Vagina (tissue), 2 donors: ENCODE measurements around the gene MAGEB16.

Source experiments
- POLR2A ChIP-seq, 2 donors: fragments of 450-650 bp; IDR thresholded peaks; one replicate each; pipeline ENCODE4 v1.6.1; 2017; ENCODE audit warnings: antibody characterized with exemption in 2 of 2, mild to moderate bottlenecking in 2 of 2, moderate library complexity in 2 of 2
- POLR2AphosphoS5 ChIP-seq, 2 donors: sonication (generic); formaldehyde crosslinking; IDR thresholded peaks; one replicate each; pipeline ENCODE4 v1.9.0; 2017; ENCODE audit warnings: antibody characterized with exemption in 2 of 2, mild to moderate bottlenecking in 2 of 2, low read depth in 1 of 2; ENCODE audit not compliant: insufficient read depth in 1 of 2
- TF ChIP-seq, protein P1 (sequence below), 3 experiments: fragments of 450-650 bp in 2 of 3; fragments of 200-600 bp in 1 of 3; sonication (generic) in 1 of 3; IDR thresholded peaks; one replicate each; pipeline ENCODE4 v1.5.1; 2017 to 2019; ENCODE audit warnings: antibody characterized with exemption in 3 of 3, mild to moderate bottlenecking in 2 of 3, moderate library complexity in 2 of 3

DNA sequence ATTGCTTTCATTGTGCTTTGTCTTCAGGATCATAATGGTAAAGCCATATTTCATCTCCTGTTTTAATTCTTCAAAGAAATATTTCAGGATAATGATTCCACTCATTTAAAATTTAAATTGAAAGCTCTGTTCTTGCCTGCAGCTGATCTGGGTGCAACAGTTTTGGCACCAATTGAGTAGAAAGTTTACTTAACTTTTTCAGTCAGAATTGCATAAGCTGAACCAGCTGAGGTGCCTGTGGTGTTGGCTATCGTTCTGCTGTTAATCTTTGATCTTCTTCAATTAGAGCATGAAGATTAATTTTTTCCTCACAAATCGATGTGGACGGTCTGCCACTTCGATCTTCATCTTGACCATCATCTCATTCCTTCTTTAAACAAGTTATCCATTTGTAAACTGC lies 49.6 kb downstream of the MAGEB16 start:
- TF ChIP-seq, protein P1, sequence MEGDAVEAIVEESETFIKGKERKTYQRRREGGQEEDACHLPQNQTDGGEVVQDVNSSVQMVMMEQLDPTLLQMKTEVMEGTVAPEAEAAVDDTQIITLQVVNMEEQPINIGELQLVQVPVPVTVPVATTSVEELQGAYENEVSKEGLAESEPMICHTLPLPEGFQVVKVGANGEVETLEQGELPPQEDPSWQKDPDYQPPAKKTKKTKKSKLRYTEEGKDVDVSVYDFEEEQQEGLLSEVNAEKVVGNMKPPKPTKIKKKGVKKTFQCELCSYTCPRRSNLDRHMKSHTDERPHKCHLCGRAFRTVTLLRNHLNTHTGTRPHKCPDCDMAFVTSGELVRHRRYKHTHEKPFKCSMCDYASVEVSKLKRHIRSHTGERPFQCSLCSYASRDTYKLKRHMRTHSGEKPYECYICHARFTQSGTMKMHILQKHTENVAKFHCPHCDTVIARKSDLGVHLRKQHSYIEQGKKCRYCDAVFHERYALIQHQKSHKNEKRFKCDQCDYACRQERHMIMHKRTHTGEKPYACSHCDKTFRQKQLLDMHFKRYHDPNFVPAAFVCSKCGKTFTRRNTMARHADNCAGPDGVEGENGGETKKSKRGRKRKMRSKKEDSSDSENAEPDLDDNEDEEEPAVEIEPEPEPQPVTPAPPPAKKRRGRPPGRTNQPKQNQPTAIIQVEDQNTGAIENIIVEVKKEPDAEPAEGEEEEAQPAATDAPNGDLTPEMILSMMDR (IDR thresholded peaks at IDR 0.05): no peak
- TF ChIP-seq POLR2A (IDR thresholded peaks at IDR 0.05) (no peak), POLR2AphosphoS5 (IDR thresholded peaks at IDR 0.05; ENCODE audit: insufficient read depth in 1 of 2, low read depth in 1 of 2) (no peak)
